Measurements from ENCODE around the gene OARD1.

GRCh38 chr6:41037107-41037900 is 34.9 kb downstream of the OARD1 start:
- TF ChIP-seq TOX (CRISPR knock-in tag; IDR thresholded peaks at IDR 0.05; ENCODE audit: borderline replicate concordance) (no peak), OSR1 (CRISPR knock-in tag; IDR thresholded peaks at IDR 0.05) (no peak), ISL1 (CRISPR knock-in tag; IDR thresholded peaks at IDR 0.05) (no peak), ESRRG (CRISPR knock-in tag; IDR thresholded peaks at IDR 0.05) (no peak)
- TF ChIP-seq, protein P1, sequence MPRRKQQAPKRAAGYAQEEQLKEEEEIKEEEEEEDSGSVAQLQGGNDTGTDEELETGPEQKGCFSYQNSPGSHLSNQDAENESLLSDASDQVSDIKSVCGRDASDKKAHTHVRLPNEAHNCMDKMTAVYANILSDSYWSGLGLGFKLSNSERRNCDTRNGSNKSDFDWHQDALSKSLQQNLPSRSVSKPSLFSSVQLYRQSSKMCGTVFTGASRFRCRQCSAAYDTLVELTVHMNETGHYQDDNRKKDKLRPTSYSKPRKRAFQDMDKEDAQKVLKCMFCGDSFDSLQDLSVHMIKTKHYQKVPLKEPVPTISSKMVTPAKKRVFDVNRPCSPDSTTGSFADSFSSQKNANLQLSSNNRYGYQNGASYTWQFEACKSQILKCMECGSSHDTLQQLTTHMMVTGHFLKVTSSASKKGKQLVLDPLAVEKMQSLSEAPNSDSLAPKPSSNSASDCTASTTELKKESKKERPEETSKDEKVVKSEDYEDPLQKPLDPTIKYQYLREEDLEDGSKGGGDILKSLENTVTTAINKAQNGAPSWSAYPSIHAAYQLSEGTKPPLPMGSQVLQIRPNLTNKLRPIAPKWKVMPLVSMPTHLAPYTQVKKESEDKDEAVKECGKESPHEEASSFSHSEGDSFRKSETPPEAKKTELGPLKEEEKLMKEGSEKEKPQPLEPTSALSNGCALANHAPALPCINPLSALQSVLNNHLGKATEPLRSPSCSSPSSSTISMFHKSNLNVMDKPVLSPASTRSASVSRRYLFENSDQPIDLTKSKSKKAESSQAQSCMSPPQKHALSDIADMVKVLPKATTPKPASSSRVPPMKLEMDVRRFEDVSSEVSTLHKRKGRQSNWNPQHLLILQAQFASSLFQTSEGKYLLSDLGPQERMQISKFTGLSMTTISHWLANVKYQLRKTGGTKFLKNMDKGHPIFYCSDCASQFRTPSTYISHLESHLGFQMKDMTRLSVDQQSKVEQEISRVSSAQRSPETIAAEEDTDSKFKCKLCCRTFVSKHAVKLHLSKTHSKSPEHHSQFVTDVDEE (CRISPR knock-in tag; IDR thresholded peaks at IDR 0.05), result no peak
- TF ChIP-seq, protein P2, sequence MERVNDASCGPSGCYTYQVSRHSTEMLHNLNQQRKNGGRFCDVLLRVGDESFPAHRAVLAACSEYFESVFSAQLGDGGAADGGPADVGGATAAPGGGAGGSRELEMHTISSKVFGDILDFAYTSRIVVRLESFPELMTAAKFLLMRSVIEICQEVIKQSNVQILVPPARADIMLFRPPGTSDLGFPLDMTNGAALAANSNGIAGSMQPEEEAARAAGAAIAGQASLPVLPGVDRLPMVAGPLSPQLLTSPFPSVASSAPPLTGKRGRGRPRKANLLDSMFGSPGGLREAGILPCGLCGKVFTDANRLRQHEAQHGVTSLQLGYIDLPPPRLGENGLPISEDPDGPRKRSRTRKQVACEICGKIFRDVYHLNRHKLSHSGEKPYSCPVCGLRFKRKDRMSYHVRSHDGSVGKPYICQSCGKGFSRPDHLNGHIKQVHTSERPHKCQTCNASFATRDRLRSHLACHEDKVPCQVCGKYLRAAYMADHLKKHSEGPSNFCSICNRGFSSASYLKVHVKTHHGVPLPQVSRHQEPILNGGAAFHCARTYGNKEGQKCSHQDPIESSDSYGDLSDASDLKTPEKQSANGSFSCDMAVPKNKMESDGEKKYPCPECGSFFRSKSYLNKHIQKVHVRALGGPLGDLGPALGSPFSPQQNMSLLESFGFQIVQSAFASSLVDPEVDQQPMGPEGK (CRISPR knock-in tag; IDR thresholded peaks at IDR 0.05; ENCODE audit: borderline replicate concordance), result no peak

All from SK-N-SH treated with all-trans-retinoic acid at 6 μM for 48 hours (cell line).